HG03432 (cell line): ENCODE data around the gene LPIN1.
A peak's percentile ranks its signal among the peaks of the same experiment; 100 is the strongest.

Source experiments
- ATAC-seq: cut with Tn5 transposase; IDR thresholded peaks from one replicate; pipeline ENCODE4 v1.9.1; 2021; ENCODE audit warnings: mild to moderate bottlenecking, moderate library complexity; ENCODE audit not compliant: unreplicated experiment

LPIN1 gene

DNA sequence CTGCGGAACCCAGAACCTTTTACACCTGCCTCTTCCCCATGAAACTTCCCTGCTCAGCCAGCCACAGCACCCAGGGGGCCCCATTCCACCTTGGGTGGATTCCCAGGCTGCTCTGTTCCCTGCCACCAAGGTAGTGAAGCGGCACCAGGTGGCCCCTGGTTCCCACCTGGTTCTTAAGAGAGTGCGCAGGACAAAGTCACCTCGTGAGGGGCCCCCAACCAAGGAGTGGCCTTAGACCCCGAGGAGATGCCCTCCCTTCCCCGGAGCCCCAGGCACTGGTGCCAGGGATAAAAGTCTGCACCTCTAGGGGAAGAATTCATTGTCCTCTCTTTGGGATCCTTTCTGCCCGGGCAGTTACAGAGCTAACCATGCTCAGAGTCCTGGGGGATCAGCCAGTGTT is 3.1 kb upstream of the LPIN1 start:
- no peak for ATAC-seq

DNA sequence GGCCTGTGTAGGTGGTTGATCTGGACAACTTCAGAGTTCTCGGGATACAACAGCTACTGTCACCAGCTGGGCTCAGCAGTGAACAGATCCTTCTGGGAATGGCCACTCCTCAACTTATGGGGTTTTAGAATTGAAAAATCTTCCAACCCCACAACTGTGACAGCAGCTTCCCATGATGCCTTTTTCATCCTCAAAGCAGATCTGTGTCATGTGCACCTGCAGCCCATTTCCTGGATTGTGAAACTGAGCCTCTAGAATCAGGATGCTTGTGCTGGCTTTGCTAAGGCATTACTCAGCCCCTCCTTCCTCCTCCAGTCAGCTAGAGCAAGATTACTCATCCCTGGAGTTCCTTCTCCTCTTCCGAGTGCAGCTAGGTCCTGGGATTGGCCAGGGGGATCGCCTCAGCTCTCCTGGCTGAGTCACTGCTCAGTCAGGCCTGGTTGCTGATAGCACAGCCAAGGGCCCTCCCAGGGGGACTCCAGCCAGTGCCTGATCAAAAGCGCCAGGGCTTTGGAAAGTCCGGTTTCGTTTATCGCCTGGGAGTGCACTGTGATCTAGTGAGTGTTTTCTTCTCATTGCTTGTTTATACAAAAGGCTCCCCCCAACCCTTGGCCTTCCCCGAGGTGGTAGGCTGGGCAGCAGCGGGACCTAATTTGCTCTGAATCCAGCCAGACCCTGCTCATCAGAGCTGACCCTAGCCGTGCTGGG is 2.4 kb upstream of the LPIN1 start:
- ATAC-seq, result peak; percentile 58

DNA sequence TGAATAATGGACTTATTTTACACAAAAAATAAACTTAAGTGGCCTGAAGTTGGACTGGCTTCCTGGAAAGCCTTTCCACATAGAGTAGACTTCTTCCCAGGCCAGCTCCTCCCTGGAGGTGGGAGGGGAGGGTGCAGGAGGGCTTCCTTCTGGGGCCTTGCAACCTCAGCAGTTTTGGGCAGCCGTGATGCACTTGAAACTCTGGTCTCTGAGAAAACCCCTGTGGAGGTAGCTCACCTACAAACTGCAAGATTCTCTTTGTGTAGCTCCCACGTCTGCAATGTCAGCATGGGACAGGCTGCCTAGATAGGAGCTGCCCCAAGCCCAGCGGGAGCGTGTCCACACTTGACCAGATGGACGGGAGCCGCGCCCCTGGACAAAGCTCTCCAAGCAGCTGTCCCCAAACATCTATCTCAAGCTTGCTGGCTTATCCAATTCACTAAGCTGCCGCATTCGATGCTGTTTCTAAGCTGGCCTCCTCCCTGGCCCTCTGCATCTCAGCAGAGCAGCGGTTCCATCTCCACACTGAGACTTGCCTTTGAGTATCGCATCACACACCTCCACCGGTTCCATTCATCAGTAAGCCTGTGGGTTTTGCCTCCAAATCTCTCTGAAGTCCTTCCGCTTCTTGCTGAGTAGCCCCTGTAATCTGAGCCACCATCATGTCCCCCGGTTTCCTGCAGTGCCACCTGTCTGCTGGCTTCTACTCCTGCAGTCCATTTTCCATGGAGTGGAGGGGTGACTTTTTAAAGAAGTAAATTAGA is 1.6 kb upstream of the LPIN1 start:
- no peak for ATAC-seq

DNA sequence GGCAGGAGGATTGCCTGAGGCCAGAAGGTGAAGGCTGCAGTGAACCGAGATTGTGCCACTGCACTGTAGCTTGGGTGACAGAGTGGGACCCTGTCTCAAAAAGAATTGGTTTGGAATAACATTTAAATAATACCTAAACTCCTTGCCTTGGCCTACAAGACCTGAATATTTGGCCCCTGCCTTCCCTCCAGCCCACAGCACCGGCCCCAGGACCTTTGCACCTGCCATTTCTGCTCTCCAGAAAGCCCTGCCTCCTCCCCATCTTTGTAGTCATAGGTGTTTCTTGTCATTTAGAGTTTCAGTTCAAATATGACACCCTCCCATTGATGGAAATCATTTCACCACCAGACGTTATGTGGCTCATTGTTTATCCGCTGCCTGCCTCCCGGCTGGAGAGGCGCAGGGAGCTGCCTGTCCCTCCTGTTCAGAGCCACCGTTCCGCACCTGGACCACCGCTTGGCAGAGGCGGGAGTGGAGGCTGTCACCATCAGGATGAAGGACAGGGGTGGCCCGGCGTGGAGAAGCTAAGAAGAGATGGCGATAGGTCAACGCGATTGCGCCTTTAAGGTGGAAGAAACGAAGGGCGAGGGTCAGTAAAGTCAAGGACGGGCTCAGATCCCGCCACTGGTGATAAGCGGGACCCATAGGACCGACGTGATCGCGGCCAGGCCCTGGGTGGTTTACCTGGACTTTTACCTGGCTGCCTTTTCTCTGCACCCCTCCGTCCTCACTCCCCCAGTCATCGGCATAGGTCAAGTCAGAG is 638 bp upstream of the LPIN1 start:
- no peak for ATAC-seq

DNA sequence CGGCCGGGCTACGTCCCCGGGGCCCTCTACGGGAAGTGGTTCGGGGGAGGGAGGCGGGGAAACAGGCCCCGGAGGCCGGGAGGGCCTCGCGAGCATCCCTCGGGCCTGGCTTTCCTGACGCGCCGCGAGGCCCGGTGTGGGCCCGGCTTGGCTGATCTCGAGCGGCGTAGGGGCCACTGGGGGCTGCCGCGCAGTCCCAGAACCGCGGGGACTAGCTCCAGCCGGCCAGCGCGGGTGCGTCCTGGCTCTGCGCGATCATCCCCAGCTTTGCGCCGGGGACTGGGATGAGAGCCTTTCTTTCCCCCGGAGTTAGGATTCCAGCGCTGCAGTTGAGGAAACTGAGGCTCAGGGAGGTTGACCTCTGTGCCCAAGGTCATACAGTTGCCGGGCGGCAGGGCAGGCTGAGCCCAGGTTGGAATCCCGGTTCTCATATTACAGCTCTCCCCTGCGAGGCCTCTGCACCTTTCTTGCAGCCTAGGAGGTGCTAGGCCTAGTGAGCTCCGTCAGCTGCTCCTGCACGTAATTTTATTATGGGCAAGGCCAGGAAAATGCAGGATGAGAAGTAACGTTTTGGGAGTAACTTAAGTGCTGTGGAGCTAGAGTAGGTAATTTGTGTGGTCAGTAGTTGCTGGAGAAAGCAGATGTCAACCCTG is 501 bp downstream of the LPIN1 start:
- ATAC-seq, result peak; percentile 12

DNA sequence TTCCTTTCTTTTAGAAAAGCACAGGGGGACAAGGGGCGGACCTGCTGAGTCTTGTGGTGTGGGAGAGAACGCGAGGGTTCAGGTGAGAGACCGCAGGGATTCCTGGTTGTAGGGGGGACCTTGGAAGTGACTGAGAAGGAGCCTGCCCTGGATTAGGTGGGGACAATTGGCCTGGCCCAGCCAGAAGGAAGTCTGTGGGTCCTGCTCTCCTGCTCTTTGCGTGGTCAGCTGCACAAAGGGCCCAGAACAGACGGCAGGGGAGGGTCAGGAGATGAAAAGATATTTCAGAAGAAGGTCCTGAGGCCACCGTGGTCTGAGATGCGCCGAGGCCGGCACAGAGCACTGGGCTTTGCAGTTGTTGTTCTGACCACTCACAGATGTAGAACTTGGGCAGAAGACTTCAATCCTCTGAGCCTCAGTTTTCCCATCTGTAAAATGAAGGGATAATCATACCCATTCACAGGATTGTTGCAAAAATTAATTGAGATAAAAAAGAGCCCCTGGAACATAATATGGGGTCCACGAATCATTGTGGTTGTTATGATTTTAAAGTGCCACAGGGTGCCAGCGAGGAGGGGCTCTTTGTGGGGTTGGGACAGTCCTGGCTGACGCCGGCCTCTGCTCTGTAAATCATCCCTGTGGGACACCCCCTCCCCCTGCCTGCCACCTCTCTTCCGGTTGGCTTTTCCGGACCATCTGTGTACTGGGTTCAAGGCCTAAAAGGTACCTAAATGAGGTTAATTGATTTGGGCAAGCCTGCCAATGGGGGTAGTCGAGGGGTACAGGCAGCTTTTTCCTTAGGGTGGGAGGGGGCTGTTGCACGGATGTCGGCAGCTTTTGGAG is 1.8 kb downstream of the LPIN1 start:
- no peak for ATAC-seq

DNA sequence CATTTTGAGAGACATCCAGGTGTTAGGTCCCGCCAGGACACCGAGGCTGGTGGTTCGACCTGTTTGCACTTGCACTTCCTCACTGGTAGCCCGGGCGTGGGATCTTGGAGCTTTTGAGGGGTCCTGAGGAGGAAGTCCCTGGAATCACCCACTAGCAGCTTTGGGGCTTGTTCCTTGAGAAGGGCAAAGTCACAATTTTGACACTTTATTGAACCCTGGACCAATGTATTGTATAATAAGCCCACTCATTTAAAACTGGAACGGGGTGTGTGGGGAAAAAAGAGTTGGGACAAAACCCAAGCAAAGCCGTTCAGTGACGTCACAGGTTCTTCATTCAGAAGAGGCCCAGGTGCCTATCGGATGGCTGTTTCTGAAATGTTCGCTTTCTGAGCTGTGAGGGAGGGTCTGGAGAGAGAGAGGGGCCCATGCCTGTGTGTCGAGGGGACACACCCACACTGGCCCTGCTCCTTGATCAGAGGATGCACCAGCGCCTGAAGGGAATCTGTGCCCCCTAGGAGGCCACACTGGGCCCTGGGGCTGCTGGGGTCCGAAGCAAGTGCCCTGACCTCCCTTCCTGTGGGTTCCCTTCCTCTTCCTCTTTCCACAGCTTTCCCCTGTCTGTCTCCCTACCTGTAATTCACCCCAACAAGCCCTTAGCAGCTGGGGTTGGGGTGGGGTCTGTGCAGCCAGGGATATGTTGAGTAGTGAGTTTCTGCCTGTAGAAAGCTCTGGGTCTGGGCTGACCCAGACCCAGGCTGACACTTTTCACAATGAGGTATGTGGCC is 2.6 kb downstream of the LPIN1 start:
- ATAC-seq, result no peak

DNA sequence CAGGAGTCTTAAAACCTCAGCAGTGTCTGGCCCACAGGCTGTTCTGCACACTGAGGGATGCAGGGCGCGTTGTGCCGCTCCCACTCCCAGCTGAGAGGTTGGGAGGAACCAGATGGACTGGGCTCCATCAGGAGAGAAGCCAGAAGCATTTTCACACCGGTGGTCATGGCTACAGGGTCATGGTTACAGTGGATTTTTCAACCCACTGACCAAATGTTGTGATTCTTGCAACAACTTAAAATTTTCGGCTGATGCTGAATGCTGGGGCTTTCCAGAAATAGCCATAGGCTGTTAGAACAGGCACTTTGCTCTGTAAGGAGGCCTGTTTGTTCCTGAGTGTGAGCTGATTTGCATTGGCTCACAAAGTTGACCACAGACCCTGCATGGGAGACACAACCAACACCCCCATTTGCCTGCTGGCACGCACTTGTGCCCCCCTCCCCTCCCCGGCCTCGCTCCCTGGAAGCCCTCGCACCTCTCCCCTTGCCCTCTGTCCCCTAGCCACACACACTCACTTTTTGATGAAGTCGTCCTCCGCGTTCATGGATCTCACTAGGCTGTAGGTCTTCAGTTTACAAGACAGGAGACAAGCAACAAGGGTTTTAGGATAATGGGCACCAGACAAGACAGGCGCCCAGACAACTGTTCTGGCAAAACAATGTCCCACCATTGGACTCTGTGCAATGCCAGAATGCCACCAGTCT is 3.4 kb downstream of the LPIN1 start:
- peak; percentile 14 for ATAC-seq

DNA sequence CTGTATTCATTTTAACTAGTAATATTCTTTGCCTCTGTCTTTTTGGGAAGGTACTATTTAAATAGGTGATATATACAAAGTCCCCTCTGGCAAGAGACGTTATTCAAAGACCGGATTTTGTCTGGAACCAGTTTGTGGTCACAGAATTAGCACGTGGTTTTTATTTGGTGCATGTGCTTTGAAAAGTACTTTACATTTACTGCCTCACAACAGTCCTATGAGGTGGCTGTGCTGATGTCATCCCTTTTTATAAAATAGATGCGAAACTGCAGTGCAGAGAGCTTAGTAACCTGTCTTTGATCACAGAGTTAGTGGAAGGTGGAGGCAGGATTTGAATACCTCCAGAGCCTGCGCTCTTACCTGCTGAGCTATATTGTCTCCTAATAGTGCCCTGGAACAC is 4.0 kb downstream of the LPIN1 start:
- ATAC-seq, result peak; percentile 29

DNA sequence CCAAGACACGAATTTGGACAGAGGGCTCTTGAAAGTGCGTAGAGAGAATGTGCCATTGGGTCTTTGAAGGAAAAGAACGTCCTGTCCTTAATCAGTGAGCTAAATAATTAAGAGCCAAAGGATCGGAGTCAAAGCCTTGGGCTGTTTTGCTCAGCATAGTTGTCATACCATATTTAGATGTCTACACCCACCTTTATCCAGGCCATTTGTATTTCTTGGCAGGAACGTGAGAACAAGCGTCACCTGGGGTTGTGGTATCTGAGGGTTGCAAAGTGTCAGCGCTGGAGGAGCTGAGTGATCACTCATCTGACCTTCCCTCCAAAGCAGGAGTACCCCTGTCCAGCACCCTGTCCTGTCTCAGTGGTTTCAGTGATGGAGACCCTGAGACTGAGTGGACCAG is 4.5 kb downstream of the LPIN1 start:
- ATAC-seq, result no peak

DNA sequence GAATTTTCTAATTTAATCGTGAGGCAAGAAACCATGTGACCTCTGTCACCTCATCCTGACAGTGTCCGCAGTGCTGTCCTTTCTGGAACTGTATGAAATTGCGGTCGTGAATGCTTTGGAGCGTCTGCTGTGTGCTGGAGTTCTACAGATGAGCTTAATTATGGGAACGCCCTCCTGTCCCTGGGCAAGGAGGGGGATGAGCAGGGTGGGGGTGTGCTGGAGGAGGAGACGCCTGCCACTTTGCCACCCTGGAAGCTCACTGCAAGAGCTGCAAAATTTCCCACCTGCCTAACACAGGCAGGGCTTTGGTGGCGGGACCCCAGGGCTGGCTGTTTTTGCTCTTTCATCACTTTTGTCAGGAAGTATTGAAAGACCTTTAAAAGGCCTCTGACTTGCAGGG is 6.5 kb downstream of the LPIN1 start:
- ATAC-seq, result no peak

DNA sequence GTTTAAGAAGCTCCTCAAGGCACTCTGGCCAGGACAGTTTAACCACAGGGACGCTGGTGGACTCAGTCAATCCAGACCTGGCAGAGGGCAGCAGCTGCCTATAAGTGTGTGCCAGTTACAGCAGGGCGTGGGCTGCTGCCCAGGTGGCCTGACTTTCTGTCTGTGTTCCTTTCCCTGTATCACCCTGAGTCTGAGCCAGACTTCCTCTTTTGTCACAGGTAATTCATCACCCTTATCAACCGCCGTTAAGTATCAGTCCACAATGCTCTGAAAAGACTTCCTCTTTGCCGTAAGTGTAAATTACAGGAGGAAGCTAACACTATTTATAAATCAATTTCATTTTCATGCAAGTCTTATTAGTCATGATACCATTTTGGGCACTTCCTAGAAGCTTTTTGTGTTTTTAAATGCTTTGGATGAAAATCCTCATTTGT is 7.0 kb downstream of the LPIN1 start:
- peak; percentile 78 for ATAC-seq

DNA sequence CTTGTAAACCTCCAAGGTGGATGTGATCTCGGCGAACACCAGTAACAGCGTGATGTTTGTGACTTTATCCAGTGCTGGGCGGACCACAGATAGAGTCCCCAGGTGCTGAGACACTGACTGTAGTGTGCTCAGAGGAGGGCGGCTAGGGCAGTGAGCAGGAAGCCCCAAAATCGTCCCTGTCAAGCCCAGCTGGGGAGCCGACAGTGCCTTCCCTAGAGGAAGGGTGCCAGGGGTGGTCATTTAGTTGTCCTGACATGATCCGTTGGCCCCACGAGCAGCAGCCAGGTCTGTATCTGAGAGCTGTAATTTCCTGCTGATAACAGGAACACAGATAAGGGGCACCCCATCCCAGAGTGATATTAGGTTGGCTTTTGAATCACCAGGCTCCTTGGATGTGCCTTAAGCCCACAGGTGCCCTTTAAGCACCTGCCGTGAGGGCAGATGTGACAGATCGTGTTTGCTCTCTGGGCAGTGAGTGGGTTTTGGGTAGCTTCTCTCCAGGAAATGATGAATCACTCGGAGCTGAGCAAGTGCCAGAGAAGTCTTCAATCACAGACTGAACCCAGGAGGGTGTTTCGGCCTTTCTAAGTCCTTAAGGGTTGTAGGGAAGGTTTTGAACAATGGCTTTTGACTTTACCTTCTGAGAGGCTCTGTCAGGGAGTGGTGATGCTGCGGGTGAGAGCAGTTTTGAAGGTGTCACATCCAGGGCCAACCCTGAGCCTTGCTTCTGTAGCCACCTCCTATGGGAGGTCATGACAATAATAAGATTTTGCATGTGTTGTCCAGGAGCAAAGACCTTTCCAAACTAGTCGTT is 7.7 kb downstream of the LPIN1 start:
- peak; percentile 32 for ATAC-seq

DNA sequence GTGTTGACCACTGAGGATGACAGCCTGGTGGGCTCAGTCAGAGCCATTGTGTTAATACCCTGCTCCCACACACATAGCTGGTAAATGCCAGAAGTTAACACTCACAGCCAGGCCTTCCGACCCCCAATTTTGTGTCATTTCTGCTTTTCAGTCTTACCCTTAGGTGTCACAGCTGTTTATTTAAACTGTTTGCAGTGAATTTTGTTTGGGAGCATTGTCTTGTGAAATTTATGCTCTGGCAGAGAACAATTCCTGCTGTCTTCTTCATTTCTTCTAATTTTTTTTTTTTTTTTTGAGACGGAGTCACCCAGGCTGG is 8.2 kb downstream of the LPIN1 start:
- no peak for ATAC-seq

DNA sequence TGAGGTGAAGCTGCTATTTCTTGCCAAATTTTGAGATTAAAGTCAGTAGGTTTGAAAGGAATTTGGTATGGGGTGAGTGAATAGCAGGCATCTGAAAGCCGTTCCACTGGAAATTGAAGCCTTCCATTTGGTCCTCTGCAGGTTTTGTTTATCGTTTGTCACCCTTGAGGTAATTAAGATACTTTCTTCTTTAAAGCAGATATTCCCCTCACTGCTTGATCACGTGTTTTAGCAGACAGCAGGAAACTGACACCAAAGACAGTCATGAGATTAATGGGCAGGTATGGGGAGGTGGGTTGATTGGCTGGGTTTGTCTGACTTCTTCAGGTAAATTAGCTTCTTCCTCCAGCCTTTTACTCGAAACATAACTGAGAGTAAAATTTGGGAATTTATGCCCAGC is 10.7 kb downstream of the LPIN1 start:
- no peak for ATAC-seq

DNA sequence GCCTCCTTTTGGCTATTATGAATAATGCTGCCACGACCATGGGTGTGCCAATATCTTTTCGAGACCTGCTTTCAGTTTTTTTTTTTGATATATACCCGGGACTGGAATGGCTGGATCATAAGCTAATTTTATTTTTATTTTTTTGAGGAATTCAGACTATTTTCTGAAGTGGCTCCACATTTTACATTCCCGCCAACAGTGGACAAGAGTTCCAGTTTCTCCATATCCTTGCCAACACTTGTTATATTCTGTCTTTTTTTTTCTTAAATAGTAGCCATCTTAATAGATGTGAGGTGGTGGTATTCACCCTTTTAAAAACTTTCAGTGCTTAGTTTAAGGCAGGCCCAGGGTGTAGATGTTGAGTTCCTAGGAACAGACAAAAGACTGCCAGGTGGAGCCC is 11.8 kb downstream of the LPIN1 start:
- no peak for ATAC-seq

DNA sequence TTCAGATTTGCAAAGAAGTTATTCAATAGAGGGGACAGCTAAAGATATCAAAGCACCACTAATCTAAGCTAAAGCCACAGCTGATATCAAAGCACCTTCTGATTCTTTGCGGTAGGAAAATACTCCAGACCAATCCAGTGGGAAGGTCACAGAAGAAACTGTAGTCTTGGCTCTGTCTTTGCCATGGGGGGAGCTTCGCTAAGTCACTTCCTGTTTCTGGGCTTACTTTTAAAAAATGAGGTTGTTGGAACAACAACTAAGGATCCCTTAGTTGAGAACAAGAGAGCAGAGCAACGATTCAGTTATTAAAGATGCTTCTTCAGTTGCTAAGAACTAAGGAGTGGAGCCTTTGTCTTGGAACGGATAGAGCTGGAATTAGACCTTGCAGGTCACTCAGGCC is 12.2 kb downstream of the LPIN1 start:
- no peak for ATAC-seq
